ENCODE results near the gene MAP3K9. TPM values are rescaled to one million over a fixed set of nuclear protein-coding genes. Genes with fewer than 3 reads are reported as not detected.

Gene MAP3K9
- total and polyA plus RNA-seq, 8 donors, result 0.46 to 11.0 (median 7.1) TPM

DNA sequence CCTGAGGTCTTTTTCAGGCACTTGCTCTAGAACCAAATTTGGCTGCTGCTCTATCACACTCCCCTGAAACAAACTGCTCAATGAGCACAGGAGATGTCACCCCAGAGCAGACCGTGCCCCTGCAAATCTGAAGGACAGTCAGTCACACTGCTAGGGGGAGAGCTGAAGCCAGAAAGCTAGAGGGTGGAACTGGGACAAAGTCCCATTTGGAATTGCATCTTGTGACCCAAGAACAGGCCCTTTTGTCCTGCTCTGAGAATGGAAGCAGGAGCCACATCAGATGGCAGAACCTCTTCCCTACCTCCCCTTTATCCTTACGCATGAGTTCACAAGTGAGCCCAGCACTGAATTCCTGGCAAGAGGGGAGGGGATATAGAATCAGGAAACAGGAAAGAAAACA lies 64.7 kb downstream of the MAP3K9 start:
- Histone ChIP-seq H3K27ac (no peak overlapping the region), H3K4me1 (no peaks in the 10 kb centered on the region), H3K36me3 (peaks cover 0 to 35% (median 27%) of the 10 kb centered on the region in 4 donors), H3K4me3 (no peak overlapping the region), H3K9me3 (no peaks in the 10 kb centered on the region), H3K27me3 (no peaks in the 10 kb centered on the region)
- intact Hi-C loops (cut with DNase I; ENCODE audit: low total_unique reads), result no loop called here
- WGBS, 5 donors, result 84 to 97% (median 96%) methylated on average over 2 of the region's 2 CpGs
- DNase-seq, result no peak
- TF ChIP-seq POLR2A (IDR thresholded peaks at IDR 0.05) (no peak), POLR2AphosphoS5 (IDR thresholded peaks at IDR 0.05) (no peak), EP300 (IDR thresholded peaks at IDR 0.05) (no peak)
- TF ChIP-seq, protein P1, sequence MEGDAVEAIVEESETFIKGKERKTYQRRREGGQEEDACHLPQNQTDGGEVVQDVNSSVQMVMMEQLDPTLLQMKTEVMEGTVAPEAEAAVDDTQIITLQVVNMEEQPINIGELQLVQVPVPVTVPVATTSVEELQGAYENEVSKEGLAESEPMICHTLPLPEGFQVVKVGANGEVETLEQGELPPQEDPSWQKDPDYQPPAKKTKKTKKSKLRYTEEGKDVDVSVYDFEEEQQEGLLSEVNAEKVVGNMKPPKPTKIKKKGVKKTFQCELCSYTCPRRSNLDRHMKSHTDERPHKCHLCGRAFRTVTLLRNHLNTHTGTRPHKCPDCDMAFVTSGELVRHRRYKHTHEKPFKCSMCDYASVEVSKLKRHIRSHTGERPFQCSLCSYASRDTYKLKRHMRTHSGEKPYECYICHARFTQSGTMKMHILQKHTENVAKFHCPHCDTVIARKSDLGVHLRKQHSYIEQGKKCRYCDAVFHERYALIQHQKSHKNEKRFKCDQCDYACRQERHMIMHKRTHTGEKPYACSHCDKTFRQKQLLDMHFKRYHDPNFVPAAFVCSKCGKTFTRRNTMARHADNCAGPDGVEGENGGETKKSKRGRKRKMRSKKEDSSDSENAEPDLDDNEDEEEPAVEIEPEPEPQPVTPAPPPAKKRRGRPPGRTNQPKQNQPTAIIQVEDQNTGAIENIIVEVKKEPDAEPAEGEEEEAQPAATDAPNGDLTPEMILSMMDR (IDR thresholded peaks at IDR 0.05), result no peak

DNA sequence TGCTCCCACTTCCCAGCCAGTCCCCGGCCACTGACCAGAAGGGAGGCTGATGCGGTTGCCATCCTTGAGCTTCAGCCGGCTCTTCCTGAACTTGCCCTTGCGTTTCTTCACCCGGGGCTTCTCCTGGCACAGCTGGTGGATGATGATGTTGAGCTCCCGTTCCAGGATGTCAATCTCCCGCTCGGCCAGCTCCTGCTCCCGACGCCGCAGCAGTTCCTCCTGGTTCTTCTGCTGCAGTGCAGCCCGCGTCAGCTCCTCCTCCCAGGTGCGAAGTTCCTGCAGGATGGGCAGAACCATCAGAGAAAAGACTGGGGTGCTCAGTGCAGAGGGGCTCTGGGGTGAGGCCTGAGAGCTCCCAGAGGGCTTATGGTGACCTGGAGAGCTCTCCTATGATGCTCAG lies 67.0 kb downstream of the MAP3K9 start:
- Histone ChIP-seq H3K4me1 (no peaks in the 10 kb centered on the region), H3K27me3 (no peaks in the 10 kb centered on the region), H3K27ac (no peak overlapping the region), H3K9me3 (no peaks in the 10 kb centered on the region), H3K36me3 (peaks cover 4 to 53% (median 42%) of the 10 kb centered on the region in 4 donors), H3K4me3 (no peak overlapping the region)
- TF ChIP-seq EP300 (IDR thresholded peaks at IDR 0.05) (no peak), POLR2A (IDR thresholded peaks at IDR 0.05) (no peak), POLR2AphosphoS5 (IDR thresholded peaks at IDR 0.05) (no peak)
- TF ChIP-seq, protein P1 (IDR thresholded peaks at IDR 0.05), result no peak
- DNase-seq, result no peak
- intact Hi-C loops (cut with DNase I; ENCODE audit: low total_unique reads), result no loop called here
- 93 to 100% (median 96%) methylated on average over 6 to 14 of the region's 14 CpGs for WGBS, 5 donors

DNA sequence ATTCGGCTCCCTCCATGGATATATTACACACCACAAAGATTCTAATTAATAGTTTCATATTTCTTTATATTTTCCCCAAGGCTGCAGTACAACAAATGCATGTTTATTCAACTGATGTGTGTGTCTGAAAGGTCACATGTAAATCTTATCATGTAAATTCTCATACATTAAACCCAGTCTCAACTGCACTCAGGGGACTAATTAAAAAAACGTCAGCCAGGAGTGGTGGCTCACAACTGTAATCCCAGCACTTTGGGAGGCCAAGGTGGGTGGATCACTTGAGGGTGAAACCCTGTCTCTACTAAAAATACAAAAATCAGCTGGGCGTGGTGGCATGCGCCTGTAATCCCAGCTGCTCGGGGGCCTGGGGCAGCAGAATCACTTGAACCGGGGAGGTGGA lies 67.8 kb downstream of the MAP3K9 start:
- Histone ChIP-seq H3K9me3 (no peaks in the 10 kb centered on the region), H3K27ac (no peak overlapping the region), H3K27me3 (no peaks in the 10 kb centered on the region), H3K4me1 (no peaks in the 10 kb centered on the region), H3K4me3 (no peak overlapping the region), H3K36me3 (peaks cover 4 to 53% (median 46%) of the 10 kb centered on the region in 4 donors)
- DNase-seq, result no peak
- intact Hi-C loops (cut with DNase I; ENCODE audit: low total_unique reads), result no loop called here
- TF ChIP-seq POLR2AphosphoS5 (IDR thresholded peaks at IDR 0.05), result no peak
- no peak for TF ChIP-seq POLR2A (IDR thresholded peaks at IDR 0.05)
- TF ChIP-seq EP300 (IDR thresholded peaks at IDR 0.05), result no peak
- TF ChIP-seq, protein P1 (IDR thresholded peaks at IDR 0.05), result no peak
- 76 to 89% (median 85%) methylated on average over 6 of the region's 6 CpGs for WGBS, 5 donors

DNA sequence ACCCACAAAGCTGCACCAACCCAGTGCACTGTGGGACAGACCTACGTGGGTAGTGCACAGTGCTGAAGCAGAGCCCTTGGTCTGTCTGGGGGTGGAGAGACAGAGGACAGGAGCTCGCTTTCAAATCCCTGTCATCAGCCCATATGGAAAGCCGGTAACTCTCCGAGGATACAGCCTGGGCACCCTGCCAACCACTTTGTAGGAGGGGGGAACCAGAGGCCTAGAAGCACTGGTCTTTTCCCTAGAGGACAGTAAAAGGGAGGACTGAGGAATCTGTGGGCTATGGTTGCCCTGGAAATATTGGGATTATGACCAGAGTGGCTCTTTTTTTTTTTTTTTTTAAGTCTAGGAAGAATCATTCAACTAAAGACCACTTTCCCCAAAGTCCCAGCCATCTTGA lies 74.3 kb downstream of the MAP3K9 start:
- no peaks in the 10 kb centered on the region for H3K27me3 ChIP-seq
- no peak overlapping the region for H3K4me3 ChIP-seq
- H3K9me3 ChIP-seq, result no peaks in the 10 kb centered on the region
- H3K36me3 ChIP-seq, result peaks cover 4 to 67% (median 66%) of the 10 kb centered on the region in 4 donors
- TF ChIP-seq POLR2A (IDR thresholded peaks at IDR 0.05) (no peak), POLR2AphosphoS5 (IDR thresholded peaks at IDR 0.05) (no peak), EP300 (IDR thresholded peaks at IDR 0.05) (no peak)
- TF ChIP-seq, protein P1 (IDR thresholded peaks at IDR 0.05), result no peak
- no peaks in the 10 kb centered on the region for H3K4me1 ChIP-seq
- H3K27ac ChIP-seq, result no peak overlapping the region
- DNase-seq, result peak in 1 of 2 donors; percentile 39
- intact Hi-C loops (cut with DNase I; ENCODE audit: low total_unique reads), result no loop called here
- 32 to 52% (median 48%) methylated on average over 4 of the region's 4 CpGs for WGBS, 5 donors

Data from stomach (tissue), 9 donors.